HG02678 (cell line): ENCODE results near the gene PCBP2.
"Not testable (repeated sequence)": the region's sequence is repeated elsewhere in the genome, so short reads cannot be mapped to it uniquely, and the experiment has no call there.

ENCODE experiments used
- ATAC-seq: cut with Tn5 transposase; IDR thresholded peaks from one replicate; pipeline ENCODE4 v1.9.1; 2021; ENCODE audit warnings: mild to moderate bottlenecking, moderate library complexity; ENCODE audit not compliant: unreplicated experiment

Gene PCBP2

GRCh38 chr12:53451661-53452158 lies at the start of gene PCBP2:
Gene PCBP2 (plus strand): TSS chr12:53452102. CDS start chr12:53454801, 2,699 bp downstream.
- ATAC-seq: peak; percentile 97

GRCh38 chr12:53402351-53402750 lies 49.6 kb upstream of the PCBP2 start:
- ATAC-seq: not testable (repeated sequence)

- ATAC-seq: no peak
Measured at GRCh38 chr12:53402871-53403270, 49.0 kb upstream of the PCBP2 start.

- ATAC-seq: no peak
Measured at GRCh38 chr12:53410951-53411350, 41.0 kb upstream of the PCBP2 start.

- ATAC-seq: no peak
Measured at GRCh38 chr12:53413485-53414204, 38.3 kb upstream of the PCBP2 start.

GRCh38 chr12:53414756-53415417 lies 37.0 kb upstream of the PCBP2 start:
- no peak for ATAC-seq

- ATAC-seq: not testable (repeated sequence)
Measured at GRCh38 chr12:53415752-53416389, 36.0 kb upstream of the PCBP2 start.

GRCh38 chr12:53417291-53417816 lies 34.5 kb upstream of the PCBP2 start:
- ATAC-seq: not testable (repeated sequence)

GRCh38 chr12:53418221-53418620 lies 33.7 kb upstream of the PCBP2 start:
- ATAC-seq: no peak

GRCh38 chr12:53419756-53420155 lies 32.1 kb upstream of the PCBP2 start:
- no peak for ATAC-seq

- ATAC-seq: not testable (repeated sequence)
Measured at GRCh38 chr12:53422247-53422646, 29.7 kb upstream of the PCBP2 start.

- ATAC-seq: no peak
Measured at GRCh38 chr12:53423597-53423996, 28.3 kb upstream of the PCBP2 start, which contains the start of gene AMHR2. Gene AMHR2 (plus strand): TSS chr12:53423855. CDS start chr12:53423935, 80 bp downstream.

- ATAC-seq: no peak
Measured at GRCh38 chr12:53424626-53425514, 27.0 kb upstream of the PCBP2 start.

- ATAC-seq: no peak
Measured at GRCh38 chr12:53425515-53426150, 26.3 kb upstream of the PCBP2 start.

- ATAC-seq: no peak
Measured at GRCh38 chr12:53427905-53428594, 23.9 kb upstream of the PCBP2 start.

GRCh38 chr12:53428741-53429140 lies 23.2 kb upstream of the PCBP2 start:
- no peak for ATAC-seq

GRCh38 chr12:53430116-53430515 lies 21.8 kb upstream of the PCBP2 start:
- ATAC-seq: no peak

GRCh38 chr12:53431187-53431586 lies 20.7 kb upstream of the PCBP2 start:
- ATAC-seq: no peak

- not testable (repeated sequence) for ATAC-seq
Measured at GRCh38 chr12:53435326-53435725, 16.6 kb upstream of the PCBP2 start.
